ENCODE data around the gene MED13L.

MED13L gene

DNA sequence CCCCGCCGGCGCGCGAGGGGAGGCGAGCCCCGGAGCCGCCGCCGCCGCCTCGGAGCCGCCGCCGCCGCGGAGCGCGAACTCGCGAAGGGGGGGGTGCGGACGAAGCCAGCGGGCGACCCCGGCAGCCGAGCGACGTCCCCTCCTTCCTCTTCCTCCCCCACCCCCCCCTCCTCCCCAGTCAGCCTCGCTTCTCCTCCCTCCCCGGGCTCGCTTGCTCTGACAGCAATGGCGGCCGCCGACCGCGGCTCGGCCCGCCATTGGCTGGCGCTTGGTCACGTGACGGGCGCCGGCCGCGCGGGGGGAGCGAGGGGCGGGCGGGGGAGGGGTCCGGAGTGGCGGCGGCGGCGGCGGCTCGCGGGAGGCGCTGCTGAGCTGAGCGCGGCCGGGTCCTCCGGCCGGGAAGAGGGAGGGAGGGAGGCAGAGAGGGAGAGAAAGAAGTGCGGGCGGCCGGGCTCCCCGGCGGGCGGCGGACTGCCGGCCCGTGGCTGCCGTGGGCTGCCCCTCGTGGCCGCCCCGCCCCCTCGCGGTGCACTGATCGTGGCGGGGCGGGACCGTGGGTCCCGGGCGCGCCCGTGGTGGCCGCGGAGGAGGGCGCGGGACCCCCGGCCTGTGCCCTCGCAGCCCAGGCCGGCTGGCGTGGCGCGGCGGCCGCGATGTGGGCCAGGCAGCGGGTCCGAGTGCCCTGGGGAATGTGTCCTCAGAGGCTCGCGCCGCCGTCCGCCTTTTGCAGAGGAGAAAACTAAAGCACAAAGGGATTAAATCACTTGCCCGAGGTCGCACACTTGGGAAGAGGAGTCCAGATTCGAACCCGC lies at the start of gene MED13L:
TSS of gene MED13L (minus strand) at position 227 of the 812 bp plus-strand sequence. CDS start 562 bp downstream, outside the sequence.
- H3K9me3 ChIP-seq (ENCODE audit: control insufficient read depth, insufficient read depth, low read length) = no peaks in the 10 kb centered on the region
- no CpG with 5 or more reads among the region's 111 CpGs for WGBS (ENCODE audit: insufficient coverage, insufficient read length)
- no peaks in the 10 kb centered on the region for H3K36me3 ChIP-seq (ENCODE audit: control insufficient read depth, insufficient read depth, low read length)
- no peak within 1 kb of the TSS for H3K27ac ChIP-seq (ENCODE audit: low read length)
- DNase-seq (ENCODE audit: low read depth, low spot score) = no peak
- no peaks in the 10 kb centered on the region; the same call in 1 of the 2 replicates for H3K4me1 ChIP-seq (ENCODE audit: control insufficient read depth, insufficient read depth, low read length)
- peak within 1 kb of the TSS; percentile 96 for H3K4me3 ChIP-seq (ENCODE audit: low read length)
- no peaks in the 10 kb centered on the region for H3K27me3 ChIP-seq (ENCODE audit: control insufficient read depth, insufficient read depth, low read length)

DNA sequence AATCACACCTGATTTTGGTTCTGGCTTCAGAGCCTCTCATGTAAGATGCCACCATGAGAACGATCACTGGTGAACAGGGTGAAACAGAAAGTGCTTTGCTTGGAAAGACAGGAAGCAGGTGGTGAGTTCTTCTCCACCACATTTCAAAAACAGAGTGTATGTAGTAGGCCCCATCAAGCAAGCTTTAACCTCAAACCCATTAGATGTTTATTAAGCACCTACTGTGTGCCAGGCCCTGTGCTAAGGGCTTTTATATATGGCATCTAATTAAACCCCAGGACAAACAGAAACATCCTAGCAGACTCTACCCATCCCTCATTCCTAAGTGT lies 47.8 kb upstream of the MED13L start:
- Histone ChIP-seq H3K4me1 (ENCODE audit: control insufficient read depth, insufficient read depth, low read length) (no peaks in the 10 kb centered on the region), H3K27ac (ENCODE audit: low read length) (no peak overlapping the region), H3K27me3 (ENCODE audit: control insufficient read depth, insufficient read depth, low read length) (no peaks in the 10 kb centered on the region), H3K36me3 (ENCODE audit: control insufficient read depth, insufficient read depth, low read length) (no peaks in the 10 kb centered on the region), H3K9me3 (ENCODE audit: control insufficient read depth, insufficient read depth, low read length) (no peaks in the 10 kb centered on the region), H3K4me3 (ENCODE audit: low read length) (no peak overlapping the region)
- WGBS (ENCODE audit: insufficient coverage, insufficient read length) = no CpG with 5 or more reads among the region's 1 CpG
- no peak for DNase-seq (ENCODE audit: low read depth, low spot score)

DNA sequence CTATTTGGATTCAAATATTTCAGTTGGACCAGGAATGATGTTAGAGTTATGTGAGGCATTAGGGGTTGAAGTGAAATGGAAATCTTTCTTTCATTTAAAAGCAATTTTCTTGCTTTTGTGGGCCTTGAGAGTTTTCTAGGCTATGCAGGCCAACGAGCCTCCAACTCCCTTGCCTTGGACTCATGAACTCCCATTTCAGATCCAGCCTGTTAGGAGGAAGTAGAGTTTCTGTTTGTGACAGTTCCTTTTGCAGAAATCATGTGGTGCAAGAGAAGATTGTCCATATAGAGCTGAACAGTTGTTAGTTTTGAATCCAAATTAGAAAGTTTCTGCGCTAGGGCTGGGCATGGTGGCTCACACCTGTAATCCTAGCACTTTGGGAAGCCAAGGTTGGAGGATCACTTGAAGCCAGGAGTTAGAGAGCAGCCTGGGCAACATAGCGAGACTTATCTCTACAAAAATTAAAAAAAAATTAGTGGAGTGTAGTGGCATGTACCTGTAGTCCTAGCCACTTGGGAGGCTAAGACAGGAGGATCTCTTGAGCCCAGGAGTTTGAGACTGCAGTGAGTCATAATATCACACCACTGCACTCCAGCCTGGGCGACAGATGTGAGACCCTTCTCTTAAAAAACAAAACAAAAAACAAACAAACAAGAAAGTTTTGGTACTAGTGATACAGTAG lies 47.3 kb upstream of the MED13L start:
- Histone ChIP-seq H3K27ac (ENCODE audit: low read length) (no peak overlapping the region), H3K4me1 (ENCODE audit: control insufficient read depth, insufficient read depth, low read length) (no peaks in the 10 kb centered on the region), H3K36me3 (ENCODE audit: control insufficient read depth, insufficient read depth, low read length) (no peaks in the 10 kb centered on the region), H3K9me3 (ENCODE audit: control insufficient read depth, insufficient read depth, low read length) (no peaks in the 10 kb centered on the region), H3K27me3 (ENCODE audit: control insufficient read depth, insufficient read depth, low read length) (no peaks in the 10 kb centered on the region), H3K4me3 (ENCODE audit: low read length) (no peak overlapping the region)
- WGBS (ENCODE audit: insufficient coverage, insufficient read length) = no CpG with 5 or more reads among the region's 4 CpGs
- no peak for DNase-seq (ENCODE audit: low read depth, low spot score)

DNA sequence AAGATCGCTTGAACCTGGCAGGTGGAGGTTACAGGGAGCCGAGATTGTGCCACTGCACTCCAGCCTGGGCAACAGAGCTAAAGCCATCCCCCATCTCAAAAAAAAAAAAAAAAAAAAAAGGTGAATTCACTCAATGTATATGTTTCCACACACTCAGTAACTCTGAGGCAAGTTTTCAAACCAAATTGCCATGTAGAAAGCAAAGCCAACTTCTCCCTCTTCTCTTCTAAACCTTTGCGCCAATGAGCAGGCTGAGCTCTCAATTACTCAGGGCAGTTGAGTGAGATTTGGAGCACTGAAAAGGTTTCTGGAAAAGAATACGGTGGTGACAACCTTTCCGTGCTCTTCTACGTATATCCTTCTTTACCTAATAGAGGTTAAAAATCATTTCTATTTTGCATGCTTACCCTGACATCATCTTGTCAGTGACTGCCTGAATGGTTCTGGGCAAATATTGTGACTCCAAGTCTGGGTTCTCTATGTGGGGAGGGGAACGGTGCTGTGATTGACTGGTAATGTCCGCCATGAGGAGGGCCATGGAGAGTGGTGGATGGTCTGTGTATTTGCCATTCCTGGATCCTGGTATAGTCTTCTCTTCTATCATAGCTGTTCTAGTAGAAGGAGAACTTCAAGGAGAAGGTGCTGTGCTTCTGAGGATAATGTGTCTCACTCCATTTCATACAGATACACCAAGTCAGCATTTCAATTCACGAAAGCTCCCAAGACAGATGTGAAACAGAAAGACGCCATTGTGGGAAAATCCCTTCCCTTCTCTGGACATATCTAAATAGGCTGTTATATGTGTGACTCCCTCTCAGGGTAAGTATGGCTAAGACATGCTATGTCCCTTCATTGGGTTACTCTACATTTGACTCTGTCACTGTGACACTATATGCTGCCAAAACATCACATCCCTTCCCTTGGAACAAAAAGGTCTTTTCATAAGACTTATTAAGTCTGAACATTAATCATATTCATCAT lies 46.2 kb upstream of the MED13L start:
- WGBS (ENCODE audit: insufficient coverage, insufficient read length) = no CpG with 5 or more reads among the region's 10 CpGs
- no peak for DNase-seq (ENCODE audit: low read depth, low spot score)
- H3K4me3 ChIP-seq (ENCODE audit: low read length) = no peak overlapping the region
- H3K27me3 ChIP-seq (ENCODE audit: control insufficient read depth, insufficient read depth, low read length) = no peaks in the 10 kb centered on the region
- H3K27ac ChIP-seq (ENCODE audit: low read length) = no peak overlapping the region
- H3K36me3 ChIP-seq (ENCODE audit: control insufficient read depth, insufficient read depth, low read length) = no peaks in the 10 kb centered on the region
- no peaks in the 10 kb centered on the region for H3K9me3 ChIP-seq (ENCODE audit: control insufficient read depth, insufficient read depth, low read length)
- H3K4me1 ChIP-seq (ENCODE audit: control insufficient read depth, insufficient read depth, low read length) = no peaks in the 10 kb centered on the region

DNA sequence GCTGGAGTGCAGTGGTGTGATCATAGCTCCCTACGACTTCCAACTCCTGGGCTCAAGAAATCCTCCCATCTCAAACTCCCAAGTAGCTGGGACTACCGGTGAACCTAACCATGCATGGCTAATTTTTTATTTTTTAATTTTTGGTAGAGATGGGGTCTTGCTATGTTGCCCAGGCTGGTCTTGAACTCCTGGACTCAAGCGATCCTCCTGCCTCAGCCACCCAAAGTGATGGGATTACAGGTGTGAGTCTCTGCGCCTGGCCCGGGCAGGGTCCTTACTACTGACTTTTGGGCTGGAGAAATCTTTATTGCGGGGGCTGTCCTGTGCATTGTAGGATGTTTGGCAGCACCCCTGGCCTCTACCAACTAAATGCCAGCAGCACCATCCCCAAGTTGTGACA lies 44.4 kb upstream of the MED13L start:
- WGBS (ENCODE audit: insufficient coverage, insufficient read length) = no CpG with 5 or more reads among the region's 6 CpGs
- Histone ChIP-seq H3K9me3 (ENCODE audit: control insufficient read depth, insufficient read depth, low read length) (no peaks in the 10 kb centered on the region), H3K4me3 (ENCODE audit: low read length) (no peak overlapping the region), H3K36me3 (ENCODE audit: control insufficient read depth, insufficient read depth, low read length) (no peaks in the 10 kb centered on the region), H3K4me1 (ENCODE audit: control insufficient read depth, insufficient read depth, low read length) (no peaks in the 10 kb centered on the region), H3K27ac (ENCODE audit: low read length) (no peak overlapping the region), H3K27me3 (ENCODE audit: control insufficient read depth, insufficient read depth, low read length) (no peaks in the 10 kb centered on the region)
- DNase-seq (ENCODE audit: low read depth, low spot score) = no peak

DNA sequence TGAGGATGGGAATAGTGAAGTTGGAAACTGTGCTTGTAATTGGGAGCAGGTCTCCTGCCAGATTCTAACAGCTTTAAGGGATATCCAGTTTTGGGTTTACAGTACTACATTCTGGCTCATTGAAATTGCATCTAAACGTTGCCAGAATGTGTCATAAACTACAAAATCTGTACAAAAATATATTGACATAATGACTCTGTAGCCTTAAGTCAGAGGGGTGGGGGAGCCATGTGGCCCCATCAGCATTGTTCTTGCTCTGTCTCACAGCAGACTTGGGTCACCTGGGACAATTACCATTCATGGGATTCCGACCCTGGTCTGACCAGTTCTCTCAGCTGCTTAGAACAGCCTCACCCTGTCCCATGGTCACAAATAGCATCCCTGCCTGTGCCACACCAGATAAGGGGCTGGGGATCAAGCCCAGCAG lies 43.3 kb upstream of the MED13L start:
- H3K27ac ChIP-seq (ENCODE audit: low read length) = no peak overlapping the region
- no peaks in the 10 kb centered on the region for H3K4me1 ChIP-seq (ENCODE audit: control insufficient read depth, insufficient read depth, low read length)
- DNase-seq (ENCODE audit: low read depth, low spot score) = no peak
- WGBS (ENCODE audit: insufficient coverage, insufficient read length) = no CpG with 5 or more reads among the region's 2 CpGs
- H3K9me3 ChIP-seq (ENCODE audit: control insufficient read depth, insufficient read depth, low read length) = no peaks in the 10 kb centered on the region
- no peaks in the 10 kb centered on the region for H3K27me3 ChIP-seq (ENCODE audit: control insufficient read depth, insufficient read depth, low read length)
- no peak overlapping the region for H3K4me3 ChIP-seq (ENCODE audit: low read length)
- no peaks in the 10 kb centered on the region for H3K36me3 ChIP-seq (ENCODE audit: control insufficient read depth, insufficient read depth, low read length)

DNA sequence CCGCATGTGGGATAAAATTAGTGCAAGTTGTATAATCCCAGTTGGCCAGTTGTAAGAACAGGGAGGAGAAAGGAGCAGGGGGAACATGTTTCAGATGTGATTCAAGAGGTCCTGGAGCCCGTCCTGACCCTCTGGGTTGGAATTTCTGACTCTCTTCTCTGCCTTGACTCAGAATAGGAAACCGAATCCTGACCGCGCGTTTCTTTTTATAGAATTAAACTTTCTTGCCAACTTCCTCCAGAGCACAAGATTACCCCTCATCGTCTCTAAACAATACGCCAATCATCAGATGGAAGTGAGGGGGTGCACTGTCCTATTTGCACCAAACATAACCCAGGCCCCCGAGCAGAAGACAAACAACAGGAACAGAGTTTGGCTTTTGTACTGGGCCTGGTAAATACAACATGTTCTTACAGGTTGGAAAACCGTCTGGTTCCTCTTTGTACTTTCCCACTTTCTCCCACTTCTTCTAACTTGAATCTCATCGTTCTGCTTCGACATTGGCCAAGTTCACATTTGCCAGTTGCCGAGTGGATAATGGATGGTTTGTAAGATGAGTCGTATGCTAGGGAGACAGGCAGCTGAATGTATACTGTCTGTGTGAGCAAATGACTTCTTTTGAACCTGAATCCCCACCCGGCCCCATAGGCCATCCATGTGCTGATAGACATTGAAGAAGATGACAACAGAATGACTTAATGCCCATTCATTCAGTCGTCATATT lies 42.6 kb upstream of the MED13L start:
- WGBS (ENCODE audit: insufficient coverage, insufficient read length) = no CpG with 5 or more reads among the region's 16 CpGs
- Histone ChIP-seq H3K9me3 (ENCODE audit: control insufficient read depth, insufficient read depth, low read length) (no peaks in the 10 kb centered on the region), H3K36me3 (ENCODE audit: control insufficient read depth, insufficient read depth, low read length) (no peaks in the 10 kb centered on the region), H3K4me1 (ENCODE audit: control insufficient read depth, insufficient read depth, low read length) (no peaks in the 10 kb centered on the region), H3K4me3 (ENCODE audit: low read length) (no peak overlapping the region), H3K27ac (ENCODE audit: low read length) (no peak overlapping the region), H3K27me3 (ENCODE audit: control insufficient read depth, insufficient read depth, low read length) (no peaks in the 10 kb centered on the region)
- DNase-seq (ENCODE audit: low read depth, low spot score) = no peak

DNA sequence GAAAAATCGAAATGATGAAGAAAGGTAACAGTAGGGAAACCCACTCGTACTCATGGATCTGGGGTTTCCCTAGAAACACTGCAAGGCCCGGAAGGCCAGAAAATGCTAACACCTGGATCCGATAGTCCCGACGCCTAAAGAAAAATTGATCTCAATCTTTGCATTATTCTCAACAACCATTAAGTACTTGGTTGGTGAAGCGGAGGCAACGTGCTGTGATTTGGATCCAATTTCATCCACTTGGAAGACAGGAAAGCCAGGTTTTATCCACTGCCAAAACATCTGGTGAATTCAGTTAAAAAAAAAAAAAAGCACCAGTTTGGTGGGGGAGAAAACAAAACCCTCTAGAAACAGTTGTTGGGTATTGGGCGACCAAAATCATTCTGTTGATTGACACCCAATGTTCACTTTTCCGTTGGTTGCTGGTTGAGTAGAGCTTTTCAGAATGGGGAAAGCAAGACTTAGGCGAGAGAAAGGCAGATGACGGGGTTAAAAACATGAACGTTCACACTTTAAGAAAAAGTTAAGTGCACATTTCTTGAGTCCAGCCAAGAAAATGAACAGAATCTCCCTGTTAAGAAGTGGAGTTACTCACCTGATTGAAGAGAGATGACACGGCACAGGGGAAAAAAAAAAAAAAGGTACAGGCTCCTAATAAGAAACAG lies 41.9 kb upstream of the MED13L start:
- DNase-seq (ENCODE audit: low read depth, low spot score) = no peak
- Histone ChIP-seq H3K27ac (ENCODE audit: low read length) (no peak overlapping the region), H3K36me3 (ENCODE audit: control insufficient read depth, insufficient read depth, low read length) (no peaks in the 10 kb centered on the region), H3K4me1 (ENCODE audit: control insufficient read depth, insufficient read depth, low read length) (no peaks in the 10 kb centered on the region), H3K9me3 (ENCODE audit: control insufficient read depth, insufficient read depth, low read length) (no peaks in the 10 kb centered on the region), H3K27me3 (ENCODE audit: control insufficient read depth, insufficient read depth, low read length) (no peaks in the 10 kb centered on the region), H3K4me3 (ENCODE audit: low read length) (no peak overlapping the region)
- no CpG with 5 or more reads among the region's 14 CpGs for WGBS (ENCODE audit: insufficient coverage, insufficient read length)

DNA sequence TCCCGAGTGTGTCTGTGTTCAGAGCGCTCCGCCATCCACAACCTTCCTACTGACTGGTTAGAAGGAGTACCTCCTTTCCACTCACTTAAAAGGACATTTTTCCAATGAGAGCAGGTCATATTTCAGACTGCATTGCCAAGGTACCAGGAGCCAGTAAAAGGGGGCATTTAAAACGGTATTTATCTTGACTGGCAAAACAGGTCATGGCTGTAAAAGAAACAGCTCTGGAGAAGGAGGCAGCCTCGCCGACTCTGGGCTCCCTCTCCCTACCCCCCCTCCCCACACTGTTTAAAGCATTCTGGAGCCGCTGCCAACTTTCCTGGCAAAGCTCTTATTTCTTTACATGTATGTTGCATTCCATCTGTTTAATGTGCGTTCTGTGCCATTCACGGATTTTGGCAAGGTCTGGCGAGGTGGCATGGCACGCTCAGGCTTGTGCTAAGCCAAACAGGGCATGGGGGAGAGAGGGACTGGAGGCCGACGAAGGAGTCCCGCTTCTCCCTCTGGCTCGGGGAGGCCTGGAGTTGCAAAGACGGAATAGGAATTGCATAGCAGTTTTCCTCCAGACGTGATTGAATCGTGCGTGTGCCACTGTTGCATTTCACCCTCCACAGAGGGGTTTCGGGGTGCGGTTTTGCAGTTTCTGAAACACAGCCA lies 41.2 kb upstream of the MED13L start:
- no peaks in the 10 kb centered on the region for H3K27me3 ChIP-seq (ENCODE audit: control insufficient read depth, insufficient read depth, low read length)
- no peak for DNase-seq (ENCODE audit: low read depth, low spot score)
- no peak overlapping the region for H3K27ac ChIP-seq (ENCODE audit: low read length)
- no peaks in the 10 kb centered on the region for H3K36me3 ChIP-seq (ENCODE audit: control insufficient read depth, insufficient read depth, low read length)
- H3K4me1 ChIP-seq (ENCODE audit: control insufficient read depth, insufficient read depth, low read length) = no peaks in the 10 kb centered on the region
- no peak overlapping the region for H3K4me3 ChIP-seq (ENCODE audit: low read length)
- no peaks in the 10 kb centered on the region for H3K9me3 ChIP-seq (ENCODE audit: control insufficient read depth, insufficient read depth, low read length)
- WGBS (ENCODE audit: insufficient coverage, insufficient read length) = no CpG with 5 or more reads among the region's 21 CpGs

Measured in iPS DF 6.9 (cell line).